A549 (cell line): ENCODE data around the gene ITPRIP. TPM values are rescaled to one million over a fixed set of nuclear protein-coding genes. Genes with fewer than 3 reads are reported as not detected.

Experiments used
- ATAC-seq, 2 experiments: fragments of 200-7000 bp in 1 of 2; fragments of >200 bp in 1 of 2; cut with Nextera tagmentation in 1 of 2; cut with Tn5 transposase in 1 of 2; 3 replicates each; pipeline versions ENCODE4 v1.8.0 to v1.9.1; 2018 to 2020; ENCODE audit warnings: mild to moderate bottlenecking in 1 of 2, moderate library complexity in 1 of 2
- CTCF ChIA-PET: fragments of 300-600 bp; sonication (Branson Sonifier 250); formaldehyde crosslinking; extraction: SDS; loops from one replicate; lab custom pipeline; 2021; ENCODE audit warnings: antibody characterized with exemption, inconsistent platforms; lab: Yijun Ruan, JAX
- POLR2A ChIA-PET: fragments of 350-600 bp; formaldehyde crosslinking; extraction: SDS; loops from one replicate; lab custom pipeline; 2021; ENCODE audit warnings: antibody characterized with exemption, inconsistent platforms; lab: Yijun Ruan, JAX
- DNase-seq, 2 experiments: peaks; one replicate each; pipeline versions ENCODE4 v3.0.0 to v3.0.0-alpha.2; 2011 to 2016; ENCODE audit warnings: low read depth in 1 of 2, low spot score in 1 of 2
- FAIRE-seq: peaks from 2 replicates; lab custom pipeline; 2011; peaks lifted over from hg19 to GRCh38; lab: Jason Lieb, UNC
- H3K27ac ChIP-seq, 2 experiments: fragments of >200 bp; sonication (Bioruptor Twin); formaldehyde crosslinking; 3 replicates each; pipeline ENCODE4 v1.5.1; 2016 to 2017
- H3K4me1 ChIP-seq: fragments of >200 bp; sonication (Bioruptor Twin); formaldehyde crosslinking; 3 replicates; pipeline ENCODE4 v1.6.1; 2016
- H3K4me2 ChIP-seq: fragments of >200 bp; sonication (Bioruptor Twin); formaldehyde crosslinking; 3 replicates; pipeline ENCODE4 v1.6.1; 2016
- H3K4me3 ChIP-seq: fragments of >200 bp; sonication (Bioruptor Twin); formaldehyde crosslinking; 3 replicates; pipeline ENCODE4 v1.5.1; 2016
- H3K9me3 ChIP-seq: fragments of >200 bp; sonication (Bioruptor Twin); formaldehyde crosslinking; 3 replicates; pipeline ENCODE4 v1.6.1; 2016
- ATOH8 ChIP-seq: fragments of 250-450 bp; sonication (Bioruptor Pico); IDR thresholded peaks from 2 replicates; pipeline ENCODE4 v1.5.0; 2020; ENCODE audit warnings: low read depth, mild to moderate bottlenecking, moderate library complexity
- BHLHE40 ChIP-seq: IDR thresholded peaks from 2 replicates; pipeline ENCODE4 v1.6.1; 2012; ENCODE audit warnings: low read depth, low read length, inconsistent platforms
- CBX2 ChIP-seq: fragments of 200-600 bp; sonication (generic); IDR thresholded peaks from 2 replicates; pipeline ENCODE4 v1.6.1; 2016; ENCODE audit warnings: low read depth, mild to moderate bottlenecking, borderline replicate concordance
- CBX8 ChIP-seq: fragments of 200-600 bp; sonication (generic); IDR thresholded peaks from 2 replicates; pipeline ENCODE4 v1.6.1; 2016
- CEBPB ChIP-seq, 2 experiments: fragments of >200 bp in 1 of 2; sonication (Bioruptor Twin) in 1 of 2; formaldehyde crosslinking in 1 of 2; IDR thresholded peaks; 2 replicates each; pipeline ENCODE4 v1.6.1; 2012 to 2016
- CHD2 ChIP-seq: fragments of 150-350 bp; IDR thresholded peaks from 2 replicates; pipeline ENCODE4 v1.6.1; 2014; ENCODE audit warnings: low read length; ENCODE audit not compliant: partially characterized antibody
- CHD4 ChIP-seq: fragments of 200-600 bp; sonication (generic); IDR thresholded peaks from 2 replicates; pipeline ENCODE4 v1.6.1; 2016; ENCODE audit warnings: antibody characterized with exemption, mild to moderate bottlenecking, borderline replicate concordance
- CTCF ChIP-seq: fragments of >200 bp; sonication (Bioruptor Twin); formaldehyde crosslinking; IDR thresholded peaks from 3 replicates; pipeline ENCODE4 v1.5.1; 2016
- EHMT2 ChIP-seq: fragments of 200-600 bp; sonication (generic); IDR thresholded peaks from 2 replicates; pipeline ENCODE4 v1.6.1; 2016; ENCODE audit warnings: antibody characterized with exemption, low read depth, mild to moderate bottlenecking, moderate library complexity
- ELK1 ChIP-seq: fragments of 150-350 bp; IDR thresholded peaks from 2 replicates; pipeline ENCODE4 v1.6.1; 2014; ENCODE audit warnings: low read depth, mild to moderate bottlenecking, low read length
- FOXS1 ChIP-seq: fragments of 250-450 bp; sonication (Bioruptor Pico); IDR thresholded peaks from 2 replicates; pipeline ENCODE4 v1.5.0; 2020; ENCODE audit warnings: mild to moderate bottlenecking, moderate library complexity
- GATA3 ChIP-seq: IDR thresholded peaks from 2 replicates; pipeline ENCODE4 v1.6.1; 2012; ENCODE audit warnings: borderline replicate concordance
- JUN ChIP-seq, 2 experiments: fragments of >200 bp; sonication (Bioruptor Twin); formaldehyde crosslinking; IDR thresholded peaks; 2 replicates in 1 of 2; 3 replicates in 1 of 2; pipeline ENCODE4 v1.6.1; 2016 to 2017
- KDM1A ChIP-seq: fragments of 200-600 bp; sonication (generic); IDR thresholded peaks from 2 replicates; pipeline ENCODE4 v1.6.1; 2016; ENCODE audit warnings: low read depth, mild to moderate bottlenecking
- MAFK ChIP-seq: fragments of 450-650 bp; IDR thresholded peaks from 2 replicates; pipeline ENCODE4 v1.6.1; 2014; ENCODE audit not compliant: partially characterized antibody
- MAX ChIP-seq: IDR thresholded peaks from 2 replicates; pipeline ENCODE4 v1.6.1; 2012
- MAZ ChIP-seq: fragments of 150-350 bp; IDR thresholded peaks from 2 replicates; pipeline ENCODE4 v1.6.1; 2014; ENCODE audit warnings: antibody characterized with exemption, low read depth, low read length, borderline replicate concordance
- MYC ChIP-seq: IDR thresholded peaks from 2 replicates; pipeline ENCODE4 v1.6.1; 2012; ENCODE audit warnings: mild to moderate bottlenecking, inconsistent platforms, low read length, improper control_type of control experiment, borderline replicate concordance
- POLR2A ChIP-seq: IDR thresholded peaks from 2 replicates; pipeline ENCODE4 v1.6.1; 2012; ENCODE audit warnings: mild to moderate bottlenecking, low read length
- RFX5 ChIP-seq: fragments of 450-650 bp; IDR thresholded peaks from 2 replicates; pipeline ENCODE4 v1.7.1; 2014; ENCODE audit warnings: antibody characterized with exemption, mild to moderate bottlenecking, moderate library complexity
- RNF2 ChIP-seq: fragments of 200-600 bp; sonication (generic); IDR thresholded peaks from 2 replicates; pipeline ENCODE4 v1.6.1; 2016; ENCODE audit warnings: low read depth, mild to moderate bottlenecking, antibody characterized with exemption, moderate library complexity, borderline replicate concordance
- TFCP2L1 ChIP-seq: fragments of 250-450 bp; sonication (Bioruptor Pico); IDR thresholded peaks from 2 replicates; pipeline ENCODE4 v1.5.0; 2021; ENCODE audit warnings: mild to moderate bottlenecking
- USF2 ChIP-seq: fragments of 450-650 bp; IDR thresholded peaks from 2 replicates; pipeline ENCODE4 v1.6.1; 2014; ENCODE audit warnings: antibody characterized with exemption
- ZSCAN20 ChIP-seq: fragments of 250-450 bp; sonication (Bioruptor Pico); IDR thresholded peaks from 2 replicates; pipeline ENCODE4 v1.8.0; 2022; ENCODE audit warnings: mild to moderate bottlenecking, moderate library complexity
- WGBS: methylation state at CpG from one replicate; pipeline ENCODE4 v1.1.6; 2017; ENCODE audit errors: missing lambda C conversion rate; 5-methylcytosine and 5-hydroxymethylcytosine counted together
- polyA plus RNA-seq, 4 experiments: library from polyadenylated mRNA; depleted of rRNA in 3 of 4; stranded (reverse); fragments of >200 nt; fragmentation: RNase III in 1 of 4; extraction: RNeasy Plus Mini Kit Qiagen cat#74134 plus additional on column Dnase treatment in 1 of 4; gene quantifications; 2 replicates in 3 of 4; 3 replicates in 1 of 4; pipeline ENCODE4 v1.2.3, GENCODE V29; 2011 to 2017

The ITPRIP gene
- polyA plus RNA-seq, 2 of the 4 experiments (the other 2 are of a cell fraction), result 14.8 to 21.0 TPM

GRCh38 chr10:104323085-104323484, 15.2 kb downstream of the ITPRIP start:
- H3K9me3 ChIP-seq, result no peaks in the 10 kb centered on the region
- CTCF ChIA-PET, result interaction anchor here (1.0 to 4.5 kb wide), 6 partner anchors 15 to 49 kb away, joined by 3 to 28 read pairs (median 6); partner anchors contain the start of genes CFAP58 and ITPRIP
- no peak overlapping the region for H3K4me2 ChIP-seq
- FAIRE-seq (no peak), ATAC-seq (no peak), DNase-seq (no peak)
- peaks cover 37% of the 10 kb centered on the region for H3K4me1 ChIP-seq
- WGBS, result 96% methylated on average over 1 of the region's 1 CpG
- TF ChIP-seq RFX5 (no peak), GATA3 (no peak), FOXS1 (CRISPR knock-in tag) (no peak), EHMT2 (no peak), KDM1A (no peak), MYC (no peak), CBX2 (no peak), CBX8 (no peak), CEBPB (IDR thresholded peaks at IDR 0.05) (no peak), TFCP2L1 (CRISPR knock-in tag) (no peak), ZSCAN20 (CRISPR knock-in tag) (no peak), USF2 (no peak), ELK1 (no peak), MAX (no peak)
- H3K4me3 ChIP-seq, result no peak overlapping the region
- POLR2A ChIA-PET, result no interaction called here
- no peak overlapping the region for H3K27ac ChIP-seq

- CTCF ChIA-PET, result interaction anchor here (1.1 to 4.5 kb wide), 9 partner anchors 11 to 48 kb away, joined by 3 to 28 read pairs (median 6); partner anchors contain the start of gene CFAP58
- FAIRE-seq, result no peak
- H3K4me2 ChIP-seq, result no peak overlapping the region
- TF ChIP-seq ATOH8 (CRISPR knock-in tag) (no peak), RNF2 (no peak), CTCF (no peak), POLR2A (no peak), JUN (IDR thresholded peaks at IDR 0.05) (no peak), BHLHE40 (no peak), MAZ (no peak), USF2 (no peak), CHD2 (no peak), CHD4 (no peak), MAFK (no peak), GATA3 (no peak), ZSCAN20 (CRISPR knock-in tag) (no peak), CBX2 (no peak), ELK1 (no peak)
- ATAC-seq, result no peak
- H3K4me3 ChIP-seq, result no peak overlapping the region
- peak overlapping the region in 1 of 2 experiments; percentile 27; a peak in 1 of 6 replicates for H3K27ac ChIP-seq
- peaks cover 37% of the 10 kb centered on the region for H3K4me1 ChIP-seq
- DNase-seq, result no peak
- POLR2A ChIA-PET, result no interaction called here
- no peaks in the 10 kb centered on the region for H3K9me3 ChIP-seq
- 82% methylated on average over 7 of the region's 7 CpGs for WGBS
These were observed 15.9 kb downstream of the ITPRIP start for GRCh38 chr10:104322416-104322782.
